ENCODE measurements around the gene PRDM10.
A peak's percentile ranks its signal among the peaks of the same experiment; 100 is the strongest.

The PRDM10 gene

GRCh38 chr11:129938764-129939163 lies 63.9 kb downstream of the PRDM10 start:
- Mint-ChIP-seq H3K4me3 (no peak overlapping the region), H3K27ac (no peak overlapping the region), H3K36me3 (ENCODE audit: low read depth) (peaks cover 30% of the 10 kb centered on the region), H3K4me1 (peaks cover 25% of the 10 kb centered on the region), H3K27me3 (ENCODE audit: low read depth, poor library complexity) (peaks cover 6% of the 10 kb centered on the region), H3K9me3 (no peaks in the 10 kb centered on the region)
- DNase-seq = no peak
- no peak for TF ChIP-seq CTCF (IDR thresholded peaks at IDR 0.05)

- Mint-ChIP-seq H3K27me3 (ENCODE audit: low read depth, poor library complexity) (peaks cover 6% of the 10 kb centered on the region), H3K36me3 (ENCODE audit: low read depth) (peaks cover 30% of the 10 kb centered on the region), H3K4me1 (peaks cover 27% of the 10 kb centered on the region), H3K4me3 (no peak overlapping the region), H3K27ac (peak overlapping the region; percentile 4), H3K9me3 (no peaks in the 10 kb centered on the region)
- no peak for TF ChIP-seq CTCF (IDR thresholded peaks at IDR 0.05)
- no peak for DNase-seq
Observed at GRCh38 chr11:129937592-129938238, 64.9 kb downstream of the PRDM10 start.

- Mint-ChIP-seq H3K9me3 (no peaks in the 10 kb centered on the region), H3K4me1 (peaks cover 35% of the 10 kb centered on the region), H3K27ac (no peak overlapping the region), H3K27me3 (ENCODE audit: low read depth, poor library complexity) (peaks cover 6% of the 10 kb centered on the region), H3K4me3 (no peak overlapping the region), H3K36me3 (ENCODE audit: low read depth) (peaks cover 36% of the 10 kb centered on the region)
- no peak for DNase-seq
- no peak for TF ChIP-seq CTCF (IDR thresholded peaks at IDR 0.05)
Observed at GRCh38 chr11:129935723-129936122, 66.9 kb downstream of the PRDM10 start.

- Mint-ChIP-seq H3K9me3 (no peaks in the 10 kb centered on the region), H3K4me1 (peaks cover 35% of the 10 kb centered on the region), H3K36me3 (ENCODE audit: low read depth) (peaks cover 49% of the 10 kb centered on the region), H3K4me3 (no peak overlapping the region), H3K27me3 (ENCODE audit: low read depth, poor library complexity) (peaks cover 6% of the 10 kb centered on the region), H3K27ac (no peak overlapping the region)
- TF ChIP-seq CTCF (IDR thresholded peaks at IDR 0.05) = no peak
- DNase-seq = no peak
Observed at GRCh38 chr11:129933891-129934290, 68.7 kb downstream of the PRDM10 start.

GRCh38 chr11:129933262-129933661 lies 69.4 kb downstream of the PRDM10 start:
- Mint-ChIP-seq H3K36me3 (ENCODE audit: low read depth) (peaks cover 47% of the 10 kb centered on the region), H3K27ac (no peak overlapping the region), H3K4me3 (no peak overlapping the region), H3K27me3 (ENCODE audit: low read depth, poor library complexity) (peaks cover 6% of the 10 kb centered on the region), H3K4me1 (peaks cover 31% of the 10 kb centered on the region), H3K9me3 (no peaks in the 10 kb centered on the region)
- TF ChIP-seq CTCF (IDR thresholded peaks at IDR 0.05) = no peak
- no peak for DNase-seq

GRCh38 chr11:129932381-129933067 lies 70.1 kb downstream of the PRDM10 start:
- peaks cover 6% of the 10 kb centered on the region for H3K27me3 Mint-ChIP-seq (ENCODE audit: low read depth, poor library complexity)
- peaks cover 47% of the 10 kb centered on the region for H3K36me3 Mint-ChIP-seq (ENCODE audit: low read depth)
- peak overlapping the region; percentile 93 for H3K27ac Mint-ChIP-seq
- no peak for DNase-seq
- no peak for TF ChIP-seq CTCF (IDR thresholded peaks at IDR 0.05)
- peaks cover 24% of the 10 kb centered on the region for H3K4me1 Mint-ChIP-seq
- no peaks in the 10 kb centered on the region for H3K9me3 Mint-ChIP-seq
- no peak overlapping the region for H3K4me3 Mint-ChIP-seq
